Measurements from ENCODE around the gene FLOT1. TPM values are rescaled to one million over a fixed set of nuclear protein-coding genes. Genes with fewer than 3 reads are reported as not detected.

The FLOT1 gene
- total RNA-seq, 2 experiments from 2014 or later = 261 to 271 TPM

DNA sequence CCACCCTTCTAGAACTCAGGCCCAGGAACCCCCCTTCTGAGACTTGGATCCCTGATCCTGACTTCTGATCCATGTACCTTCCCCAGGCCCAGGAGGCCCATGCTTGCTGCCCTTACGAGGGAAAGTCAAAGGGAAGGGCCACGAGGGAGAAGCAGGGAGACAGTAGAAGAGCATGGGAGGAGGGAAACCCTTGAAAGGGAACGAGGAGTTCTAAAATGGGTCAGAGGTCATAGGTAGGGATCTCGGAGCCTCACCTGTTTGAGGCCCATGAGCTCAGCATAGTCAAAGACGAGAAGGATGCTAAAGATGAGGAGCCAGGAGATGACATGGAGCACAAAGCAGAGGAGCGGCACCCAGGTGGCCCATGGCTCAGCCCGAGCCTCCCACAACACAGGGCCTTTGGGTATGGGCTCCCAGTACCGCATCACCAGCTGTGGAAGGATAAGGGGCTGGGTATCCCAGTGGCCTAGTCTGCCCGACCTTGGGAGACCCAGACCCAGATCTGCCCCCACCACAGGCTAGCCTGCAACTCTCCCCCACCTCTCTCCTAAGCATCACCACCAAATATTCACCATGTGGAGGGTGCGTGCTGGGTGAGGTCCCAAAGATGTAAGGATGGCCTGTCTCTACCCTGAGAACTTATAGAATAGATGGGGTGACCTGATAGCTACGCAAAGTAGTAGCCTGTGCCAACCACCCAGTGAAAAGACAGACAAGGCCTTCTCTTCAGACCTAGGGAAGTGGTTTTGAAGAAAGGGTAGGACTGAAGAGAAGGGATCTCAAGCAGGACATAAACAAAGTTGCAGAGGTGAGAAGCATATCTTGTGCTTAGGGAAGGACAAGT lies 53.2 kb downstream of the FLOT1 start:
- POLR2A ChIA-PET = interaction anchor here (1.1 to 3.6 kb wide), 8 partner anchors 8 to 48 kb away, joined by 3 to 37 read pairs (median 6); partner anchors contain the start of gene MDC1
- ATAC-seq (ENCODE audit: low read depth) (no peak), DNase-seq (no peak)
- H3K4me1 Mint-ChIP-seq = peaks cover 36% of the 10 kb centered on the region
- H3K27ac Mint-ChIP-seq = peak overlapping the region; percentile 66
- no peaks in the 10 kb centered on the region for H3K9me3 Mint-ChIP-seq
- H3K27me3 Mint-ChIP-seq = no peaks in the 10 kb centered on the region
- peak overlapping the region; percentile 98 for H3K4me3 Mint-ChIP-seq
- peaks cover 18% of the 10 kb centered on the region for H3K36me3 Mint-ChIP-seq

DNA sequence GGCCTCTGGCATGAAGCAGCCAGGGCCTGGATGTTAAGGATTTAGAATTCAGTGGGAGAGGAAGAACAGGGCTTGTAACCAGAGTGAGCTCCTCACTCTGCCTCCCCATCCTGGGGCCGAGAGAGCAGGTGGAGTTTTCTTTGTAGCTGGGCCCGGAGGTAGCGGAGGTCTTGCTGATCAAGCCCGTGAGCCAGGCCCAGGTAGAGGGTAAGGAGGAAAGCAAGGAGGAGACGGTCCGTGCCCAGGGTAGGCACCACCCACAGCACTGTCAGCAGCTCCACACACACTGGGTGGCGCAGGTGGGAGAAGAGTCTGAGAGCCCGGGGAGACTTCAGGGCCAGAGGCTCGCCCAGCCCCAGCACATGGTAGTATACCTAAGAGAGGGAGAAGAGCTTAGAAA lies 53.9 kb downstream of the FLOT1 start:
- Mint-ChIP-seq H3K27me3 (no peaks in the 10 kb centered on the region), H3K9me3 (no peaks in the 10 kb centered on the region), H3K27ac (peak overlapping the region; percentile 99), H3K36me3 (peaks cover 25% of the 10 kb centered on the region), H3K4me3 (peak overlapping the region; percentile 91), H3K4me1 (peaks cover 36% of the 10 kb centered on the region)
- POLR2A ChIA-PET = interaction anchor here (1.0 to 3.6 kb wide), 10 partner anchors 8 to 48 kb away, joined by 3 to 37 read pairs (median 6); partner anchors contain the start of genes MDC1 and TUBB
- ATAC-seq (ENCODE audit: low read depth) (no peak), DNase-seq (no peak)

DNA sequence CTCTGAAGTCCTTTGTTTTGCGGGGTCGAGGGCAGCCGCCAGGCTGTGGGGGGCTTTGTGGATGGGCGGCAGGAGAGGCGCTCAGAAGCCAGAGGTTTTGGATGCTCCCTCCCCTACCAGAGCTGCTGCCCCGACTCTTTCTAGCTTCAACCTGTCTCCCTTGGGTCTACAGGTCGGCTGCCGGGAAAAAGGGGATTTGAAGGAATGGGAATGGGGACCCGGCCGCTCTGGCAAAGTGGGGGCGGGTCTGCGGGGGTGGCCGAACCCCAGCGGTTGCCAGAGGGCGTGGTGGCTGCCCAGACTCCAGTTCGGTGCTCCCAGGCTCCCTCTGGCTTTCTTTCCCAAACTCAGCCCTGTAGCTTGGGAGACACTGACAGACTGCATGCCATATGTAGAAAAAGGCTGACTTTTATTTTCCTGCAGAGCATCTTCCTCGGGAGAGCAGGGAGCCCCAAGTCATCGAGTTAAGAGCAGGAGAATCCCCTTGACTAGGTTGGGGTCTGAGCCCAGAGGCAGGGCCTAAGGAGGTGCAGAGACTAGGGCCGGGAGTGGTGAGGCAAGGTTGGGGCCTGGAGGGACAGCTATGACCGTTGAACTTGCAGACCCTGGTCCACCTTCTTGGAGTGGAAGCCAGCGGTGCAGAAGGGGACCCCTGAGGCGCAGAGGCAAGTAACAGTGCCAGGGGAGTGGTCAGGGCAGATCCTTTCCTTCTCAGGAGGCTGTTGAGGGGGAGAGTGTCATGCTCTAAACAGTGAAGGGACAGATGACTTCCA lies 54.6 kb downstream of the FLOT1 start:
- H3K9me3 Mint-ChIP-seq = no peaks in the 10 kb centered on the region
- no peak for DNase-seq
- ATAC-seq (ENCODE audit: low read depth) = no peak
- H3K27me3 Mint-ChIP-seq = no peaks in the 10 kb centered on the region
- H3K4me3 Mint-ChIP-seq = peak overlapping the region; percentile 91
- H3K27ac Mint-ChIP-seq = peak overlapping the region; percentile 99
- H3K4me1 Mint-ChIP-seq = peaks cover 36% of the 10 kb centered on the region
- H3K36me3 Mint-ChIP-seq = peaks cover 32% of the 10 kb centered on the region
- POLR2A ChIA-PET = interaction anchor here (0.8 to 3.0 kb wide), 11 partner anchors 9 to 73 kb away, joined by 3 to 37 read pairs (median 5); partner anchors contain the start of genes MDC1 and TUBB

DNA sequence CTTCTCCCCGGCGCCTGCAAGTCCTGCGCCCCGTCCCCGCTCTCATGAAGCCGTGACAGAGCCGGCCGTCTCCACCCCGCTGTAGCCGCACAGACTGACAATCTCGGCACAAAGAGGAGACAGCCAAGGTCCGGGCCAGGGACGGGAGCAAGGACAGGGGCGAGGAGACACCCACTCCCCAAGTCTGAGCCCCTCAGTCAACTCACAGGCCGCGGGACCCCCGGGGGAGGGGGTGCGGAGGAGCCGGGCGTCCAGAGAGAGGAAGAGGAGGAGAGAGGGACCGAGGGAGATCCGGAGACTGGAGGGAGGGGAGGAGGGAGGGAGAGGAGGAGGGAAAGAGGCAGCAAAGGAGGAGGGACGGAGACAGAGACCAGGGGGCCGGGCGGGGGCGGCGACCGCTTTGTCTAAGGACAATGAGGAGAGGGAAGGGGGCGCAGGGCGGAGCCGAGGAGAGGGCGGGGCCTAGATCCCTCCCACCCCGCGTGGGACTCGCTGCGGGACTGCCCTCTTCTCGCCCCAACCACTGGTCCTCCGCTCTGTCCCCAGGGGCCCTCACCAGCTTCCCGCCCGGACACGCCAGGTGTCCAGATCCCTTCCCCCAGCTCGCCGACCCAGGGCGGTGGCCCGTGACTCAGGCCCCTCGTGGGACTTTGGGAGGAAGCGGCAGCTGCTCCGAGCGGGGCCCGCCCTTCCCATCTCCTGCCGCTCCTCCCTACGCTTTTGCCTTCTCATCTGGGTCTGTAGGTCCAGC lies 55.4 kb downstream of the FLOT1 start:
- POLR2A ChIA-PET = interaction anchor here (0.8 to 3.0 kb wide), 9 partner anchors 8 to 72 kb away, joined by 3 to 37 read pairs (median 6); partner anchors contain the start of genes MDC1 and TUBB
- Mint-ChIP-seq H3K9me3 (no peaks in the 10 kb centered on the region), H3K4me1 (peaks cover 36% of the 10 kb centered on the region), H3K27me3 (no peaks in the 10 kb centered on the region), H3K27ac (peak overlapping the region; percentile 99), H3K36me3 (peaks cover 38% of the 10 kb centered on the region), H3K4me3 (peak overlapping the region; percentile 91)
- DNase-seq (peak; percentile 83), ATAC-seq (ENCODE audit: low read depth) (peak; percentile 18)

DNA sequence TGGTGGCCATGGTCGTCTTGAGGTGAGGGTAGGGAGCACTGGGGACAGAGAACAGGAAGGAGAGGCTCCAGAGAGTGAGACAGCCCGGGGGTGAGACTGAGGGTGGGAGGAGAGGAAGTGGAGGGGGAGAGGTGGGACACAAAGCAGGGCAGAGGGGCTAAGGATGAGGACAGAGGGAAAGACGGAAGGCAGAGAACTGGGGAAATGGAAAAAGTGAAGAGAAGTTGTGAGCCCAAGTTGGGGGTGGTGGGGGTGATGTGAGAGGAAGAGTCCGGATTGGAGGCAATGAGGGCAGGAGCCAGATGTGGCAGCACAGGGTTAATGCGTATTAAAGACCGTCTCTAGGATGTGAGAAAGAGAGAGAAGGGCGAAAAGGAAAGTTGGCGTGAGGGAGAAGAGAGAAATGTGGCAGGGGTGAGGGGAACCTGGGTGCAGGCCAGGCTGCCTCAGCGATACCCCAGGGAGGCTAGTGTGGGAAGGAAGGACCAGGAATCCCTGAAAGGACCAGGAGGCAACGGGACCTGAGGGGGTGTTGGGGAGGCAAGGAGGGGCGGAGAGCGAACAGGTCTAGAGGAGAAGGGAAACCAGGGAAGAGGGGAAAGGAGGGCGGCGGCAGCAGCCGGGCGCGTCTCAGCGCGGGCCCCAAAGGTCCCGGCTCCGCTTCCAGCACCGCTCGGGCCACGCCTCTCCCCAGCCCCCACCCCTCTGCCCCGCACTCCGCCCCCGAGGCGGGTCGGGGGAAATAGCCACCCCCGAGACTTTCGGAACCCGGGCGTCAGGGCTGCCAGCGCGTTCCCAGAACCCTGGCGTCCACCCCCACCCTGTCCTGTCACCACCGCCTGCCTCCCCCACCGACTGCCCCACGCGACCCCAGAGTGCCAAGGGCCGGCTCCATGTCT lies 56.2 kb downstream of the FLOT1 start, which contains the start of gene PPP1R18:
TSS of gene PPP1R18 (minus strand) at position 637 of the 899 bp plus-strand sequence. CDS start at position 10, 627 bp downstream.
- ATAC-seq (ENCODE audit: low read depth) = peak; percentile 29
- peaks cover 45% of the 10 kb centered on the region for H3K36me3 Mint-ChIP-seq
- H3K4me3 Mint-ChIP-seq = peak within 1 kb of the TSS; percentile 91
- peaks cover 35% of the 10 kb centered on the region for H3K4me1 Mint-ChIP-seq
- H3K27ac Mint-ChIP-seq = peak within 1 kb of the TSS; percentile 99
- H3K27me3 Mint-ChIP-seq = no peaks in the 10 kb centered on the region
- POLR2A ChIA-PET = interaction anchor here (1.0 to 16.6 kb wide), 7 partner anchors 13 to 71 kb away, joined by 4 to 512 read pairs (median 13); partner anchors contain the start of genes DHX16, MDC1, MRPS18B and PPP1R10
- no peaks in the 10 kb centered on the region for H3K9me3 Mint-ChIP-seq
- DNase-seq = peak; percentile 87

DNA sequence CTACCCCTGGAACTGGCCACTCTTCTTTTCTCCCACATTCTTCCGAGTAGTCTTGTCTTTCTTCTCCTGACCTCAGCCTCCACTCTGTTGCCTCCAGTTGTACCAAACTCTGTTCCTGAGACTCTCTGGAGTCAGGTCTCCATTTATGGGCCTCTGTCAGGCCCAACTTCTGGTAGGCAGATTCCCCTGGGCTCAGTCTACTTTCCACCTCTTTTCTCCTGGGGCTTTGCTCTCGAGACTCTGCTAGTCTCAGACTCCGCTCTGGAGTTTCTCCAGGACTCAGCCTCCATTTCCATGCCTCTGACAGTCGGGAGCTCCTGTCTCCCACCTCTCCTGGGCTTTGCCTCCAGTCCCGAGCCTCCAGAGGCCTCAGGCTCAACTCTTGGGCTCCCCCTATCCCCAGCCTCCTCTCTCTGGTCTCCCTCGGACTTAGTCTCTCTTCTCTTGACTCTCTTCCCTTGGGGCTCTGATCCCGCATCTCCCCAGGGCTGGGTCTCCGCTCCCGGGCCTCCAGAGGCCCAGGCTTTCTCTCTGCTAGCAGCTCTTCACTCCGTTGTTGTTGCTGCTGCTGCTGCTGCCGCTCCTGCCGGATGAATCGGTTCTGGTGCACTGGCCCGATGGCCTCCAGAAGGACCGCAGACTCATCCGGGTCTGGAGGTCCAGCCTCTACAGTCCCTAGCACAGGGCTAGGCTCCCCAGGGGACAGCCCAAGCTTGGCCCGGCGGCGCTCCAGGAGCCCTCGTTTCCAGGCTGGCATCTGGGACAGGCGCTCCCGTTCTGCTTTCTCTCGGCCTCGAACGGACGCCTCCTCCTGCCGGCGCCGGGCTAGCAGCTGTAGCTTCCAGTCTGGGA lies 57.1 kb downstream of the FLOT1 start:
- POLR2A ChIA-PET = interaction anchor here (0.6 to 16.6 kb wide), 11 partner anchors 9 to 70 kb away, joined by 3 to 512 read pairs (median 6); partner anchors contain the start of genes DHX16, FLOT1, IER3 and MDC1
- no peaks in the 10 kb centered on the region for H3K27me3 Mint-ChIP-seq
- H3K4me3 Mint-ChIP-seq = peak overlapping the region; percentile 91
- H3K27ac Mint-ChIP-seq = peak overlapping the region; percentile 99
- ATAC-seq (ENCODE audit: low read depth) = no peak
- H3K4me1 Mint-ChIP-seq = peaks cover 34% of the 10 kb centered on the region
- peaks cover 54% of the 10 kb centered on the region for H3K36me3 Mint-ChIP-seq
- DNase-seq = peak; percentile 60
- H3K9me3 Mint-ChIP-seq = no peaks in the 10 kb centered on the region

DNA sequence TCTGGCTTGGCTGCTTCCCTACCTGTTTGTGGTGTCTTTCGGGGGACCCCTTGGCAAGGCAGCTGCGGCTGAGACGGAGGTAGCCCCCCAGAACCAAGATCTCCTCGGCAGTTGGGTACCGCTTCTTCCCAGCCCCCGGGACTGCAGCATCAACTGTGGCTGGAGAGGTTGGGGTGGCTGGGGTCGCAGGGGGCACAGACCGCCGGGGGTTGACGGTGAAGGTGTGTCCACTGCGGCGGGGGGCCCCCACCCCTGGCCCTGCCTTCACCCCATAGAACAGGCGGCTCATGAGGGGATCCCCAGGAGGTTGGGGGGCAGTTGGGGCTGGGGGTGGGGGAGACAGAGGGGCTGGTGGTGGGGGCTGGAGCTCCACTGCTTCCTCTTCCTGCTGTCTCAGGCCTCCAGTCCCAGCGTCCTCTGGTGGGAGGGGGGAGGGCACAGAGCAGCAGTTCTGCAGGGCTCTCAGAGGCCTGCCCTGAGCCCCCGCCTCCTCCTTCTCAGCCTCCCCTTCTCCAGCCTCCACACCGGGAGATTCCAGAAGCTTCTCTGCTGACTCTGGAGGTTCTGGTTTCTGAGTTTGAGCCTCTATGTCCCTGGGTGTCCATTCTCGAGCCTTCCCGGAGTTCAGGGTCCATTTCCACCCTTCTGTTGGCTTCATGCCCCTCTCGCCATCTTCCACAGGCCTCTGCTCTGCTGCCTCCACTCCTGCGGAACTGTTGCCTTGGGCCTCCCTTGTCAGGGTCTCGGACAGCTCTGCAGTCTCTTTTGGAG lies 57.9 kb downstream of the FLOT1 start:
- Mint-ChIP-seq H3K36me3 (peaks cover 62% of the 10 kb centered on the region), H3K4me3 (peak overlapping the region; percentile 91), H3K9me3 (no peaks in the 10 kb centered on the region), H3K4me1 (peaks cover 31% of the 10 kb centered on the region), H3K27me3 (no peaks in the 10 kb centered on the region), H3K27ac (peak overlapping the region; percentile 99)
- POLR2A ChIA-PET = interaction anchor here (0.6 to 16.6 kb wide), 14 partner anchors 9 to 69 kb away, joined by 3 to 512 read pairs (median 6); partner anchors contain the start of genes DHX16, FLOT1, IER3 and MDC1
- DNase-seq (peak; percentile 68), ATAC-seq (ENCODE audit: low read depth) (peak; percentile 10)

DNA sequence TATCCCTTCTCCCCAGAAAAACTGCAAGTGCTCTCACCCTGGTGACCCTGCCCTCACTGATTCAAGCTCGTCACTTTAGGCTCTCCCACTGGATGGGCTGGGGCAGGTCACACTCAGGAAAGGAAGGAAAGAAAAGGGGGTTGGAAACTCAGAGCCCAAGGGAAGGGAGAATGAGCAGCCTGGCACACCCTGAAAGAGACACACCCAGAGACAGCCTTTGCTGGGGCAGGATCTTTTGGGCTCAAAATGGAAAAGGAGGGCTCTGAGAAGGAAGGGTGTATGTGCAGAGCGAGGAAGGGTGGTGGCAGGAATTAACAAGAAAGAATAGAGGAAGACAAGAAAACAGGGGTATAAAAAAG lies 58.5 kb downstream of the FLOT1 start:
- peaks cover 29% of the 10 kb centered on the region for H3K4me1 Mint-ChIP-seq
- H3K4me3 Mint-ChIP-seq = peak overlapping the region; percentile 91
- H3K27ac Mint-ChIP-seq = peak overlapping the region; percentile 99

DNA sequence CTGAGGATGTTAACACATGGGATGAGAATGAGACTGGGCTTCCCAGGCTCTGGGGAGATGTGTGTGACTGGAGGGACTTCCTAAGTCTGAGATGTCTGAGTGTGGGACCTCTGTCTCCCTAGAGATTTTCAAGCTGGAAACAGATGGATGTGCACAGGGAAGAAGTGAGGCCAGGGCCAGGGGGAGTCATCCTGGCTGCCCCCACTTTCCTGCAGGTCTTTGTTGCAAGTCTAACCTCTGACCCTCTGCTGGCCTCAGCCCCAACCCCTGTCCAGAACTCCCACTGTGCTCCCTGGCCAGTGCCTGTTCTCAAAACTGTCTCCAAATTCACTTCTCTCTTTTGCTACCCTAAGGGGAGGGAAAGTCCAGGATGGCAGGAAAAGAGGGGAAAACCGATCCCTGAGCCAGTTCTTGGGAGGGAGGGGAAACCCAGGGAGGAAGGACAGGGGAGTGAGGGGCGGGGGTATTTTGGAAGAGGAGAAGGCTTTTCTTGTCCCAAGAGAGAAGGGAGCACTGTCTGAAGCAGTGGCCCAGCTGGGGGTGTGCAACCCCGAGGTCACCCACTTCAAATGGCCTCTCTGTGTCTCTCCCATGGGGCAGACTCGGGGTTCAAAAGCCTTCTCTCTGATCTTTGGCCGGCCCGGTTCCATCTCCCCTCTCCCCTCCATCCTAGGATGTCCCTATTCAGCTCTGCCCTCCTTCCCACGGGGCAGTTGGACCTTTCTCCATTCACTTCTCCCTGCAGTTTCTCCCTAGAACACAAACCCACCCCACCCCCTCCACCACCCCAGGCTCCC lies 59.1 kb downstream of the FLOT1 start:
- no peaks in the 10 kb centered on the region for H3K27me3 Mint-ChIP-seq
- H3K27ac Mint-ChIP-seq = peak overlapping the region; percentile 99
- DNase-seq = peak; percentile 51
- H3K4me1 Mint-ChIP-seq = peaks cover 28% of the 10 kb centered on the region
- peaks cover 70% of the 10 kb centered on the region for H3K36me3 Mint-ChIP-seq
- POLR2A ChIA-PET = interaction anchor here (0.7 to 16.6 kb wide), 11 partner anchors 7 to 68 kb away, joined by 3 to 512 read pairs (median 13); partner anchors contain the start of genes DHX16, IER3, MDC1 and MRPS18B
- ATAC-seq (ENCODE audit: low read depth) = no peak
- H3K9me3 Mint-ChIP-seq = no peaks in the 10 kb centered on the region
- H3K4me3 Mint-ChIP-seq = peak overlapping the region; percentile 91

More for the DNA sequence above, 58.5 kb downstream of the FLOT1 start:
- Mint-ChIP-seq H3K9me3 (no peaks in the 10 kb centered on the region), H3K36me3 (peaks cover 66% of the 10 kb centered on the region), H3K27me3 (no peaks in the 10 kb centered on the region)
- ATAC-seq (ENCODE audit: low read depth) (no peak), DNase-seq (no peak)
- POLR2A ChIA-PET = interaction anchor here (0.7 to 16.6 kb wide), 13 partner anchors 8 to 69 kb away, joined by 3 to 512 read pairs (median 6); partner anchors contain the start of genes DHX16, IER3, MDC1 and MRPS18B
